Measurements from ENCODE around the gene HARS1. TPM values are rescaled to one million over a fixed set of nuclear protein-coding genes. Genes with fewer than 3 reads are reported as not detected.
"Not testable (repeated sequence)": the region's sequence is repeated elsewhere in the genome, so short reads cannot be mapped to it uniquely, and the experiment has no call there.

The HARS1 gene
- total RNA-seq, 2 donors from 2014 or later = 41.0 to 66.1 TPM

DNA sequence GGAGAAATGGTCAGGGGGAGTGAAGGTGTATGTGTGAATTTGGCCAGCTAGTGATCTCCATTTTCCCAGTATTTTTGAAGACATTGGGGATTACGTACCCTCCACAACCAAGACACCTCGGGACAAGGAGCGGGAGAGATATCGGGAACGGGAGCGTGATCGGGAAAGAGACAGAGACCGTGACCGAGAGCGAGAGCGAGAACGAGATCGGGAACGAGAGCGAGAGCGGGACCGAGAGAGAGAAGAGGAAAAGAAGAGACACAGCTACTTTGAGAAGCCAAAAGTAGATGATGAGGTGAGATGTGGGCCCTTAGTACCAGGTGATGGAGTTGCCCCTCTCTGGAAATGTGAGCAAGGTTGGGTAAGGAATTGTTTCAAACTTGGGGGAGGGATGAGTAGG, 32.3 kb downstream of the HARS1 start:
- Histone ChIP-seq H3K4me1 (no peaks in the 10 kb centered on the region), H3K36me3 (peaks cover 38% of the 10 kb centered on the region), H3K27ac (no peak overlapping the region), H3K9ac (ENCODE audit: low read depth in 2 of 2, low read length in 2 of 2) (no peak overlapping the region), H3K27me3 (no peaks in the 10 kb centered on the region), H3K4me3 (no peak overlapping the region), H3K9me3 (no peaks in the 10 kb centered on the region)
- intact Hi-C loops (cut with DNase I) = no loop called here
- TF ChIP-seq, protein P1, sequence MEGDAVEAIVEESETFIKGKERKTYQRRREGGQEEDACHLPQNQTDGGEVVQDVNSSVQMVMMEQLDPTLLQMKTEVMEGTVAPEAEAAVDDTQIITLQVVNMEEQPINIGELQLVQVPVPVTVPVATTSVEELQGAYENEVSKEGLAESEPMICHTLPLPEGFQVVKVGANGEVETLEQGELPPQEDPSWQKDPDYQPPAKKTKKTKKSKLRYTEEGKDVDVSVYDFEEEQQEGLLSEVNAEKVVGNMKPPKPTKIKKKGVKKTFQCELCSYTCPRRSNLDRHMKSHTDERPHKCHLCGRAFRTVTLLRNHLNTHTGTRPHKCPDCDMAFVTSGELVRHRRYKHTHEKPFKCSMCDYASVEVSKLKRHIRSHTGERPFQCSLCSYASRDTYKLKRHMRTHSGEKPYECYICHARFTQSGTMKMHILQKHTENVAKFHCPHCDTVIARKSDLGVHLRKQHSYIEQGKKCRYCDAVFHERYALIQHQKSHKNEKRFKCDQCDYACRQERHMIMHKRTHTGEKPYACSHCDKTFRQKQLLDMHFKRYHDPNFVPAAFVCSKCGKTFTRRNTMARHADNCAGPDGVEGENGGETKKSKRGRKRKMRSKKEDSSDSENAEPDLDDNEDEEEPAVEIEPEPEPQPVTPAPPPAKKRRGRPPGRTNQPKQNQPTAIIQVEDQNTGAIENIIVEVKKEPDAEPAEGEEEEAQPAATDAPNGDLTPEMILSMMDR (IDR thresholded peaks at IDR 0.05) = no peak
- no peak for DNase-seq

DNA sequence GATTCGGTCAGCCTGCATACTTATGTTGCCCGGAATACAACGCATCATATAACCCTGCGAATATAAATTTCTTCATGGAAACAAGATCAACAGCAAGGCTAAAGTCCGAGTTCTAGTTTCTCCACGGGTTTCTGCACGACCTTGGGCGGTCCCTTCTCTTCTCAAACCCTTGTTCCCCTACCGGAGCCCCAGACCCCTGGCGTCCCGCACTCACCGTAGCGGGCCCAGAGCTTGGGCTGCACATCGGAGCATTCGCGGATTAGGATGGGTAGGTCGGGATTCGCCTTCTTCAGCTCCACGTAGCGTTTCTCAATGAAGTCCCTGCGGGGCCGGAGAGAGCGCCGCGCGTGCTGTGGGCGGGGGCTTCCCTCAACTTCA, 44.1 kb downstream of the HARS1 start:
- peak overlapping the region; percentile 86 to 96 for H3K9ac ChIP-seq (ENCODE audit: low read depth in 2 of 2, low read length in 2 of 2)
- intact Hi-C loops (cut with DNase I) = loop anchor here (10.0 kb wide), 1 partner anchor 48 kb away; the partner anchor contains the start of genes HARS1 and HARS2
- no peaks in the 10 kb centered on the region for H3K27me3 ChIP-seq
- peaks cover 22% of the 10 kb centered on the region for H3K36me3 ChIP-seq
- no peak for DNase-seq
- no peaks in the 10 kb centered on the region for H3K9me3 ChIP-seq
- peak overlapping the region; percentile 98 for H3K4me3 ChIP-seq
- peak overlapping the region; percentile 84 for H3K27ac ChIP-seq
- TF ChIP-seq, protein P1 (IDR thresholded peaks at IDR 0.05) = no peak
- H3K4me1 ChIP-seq = peaks cover 11% of the 10 kb centered on the region

DNA sequence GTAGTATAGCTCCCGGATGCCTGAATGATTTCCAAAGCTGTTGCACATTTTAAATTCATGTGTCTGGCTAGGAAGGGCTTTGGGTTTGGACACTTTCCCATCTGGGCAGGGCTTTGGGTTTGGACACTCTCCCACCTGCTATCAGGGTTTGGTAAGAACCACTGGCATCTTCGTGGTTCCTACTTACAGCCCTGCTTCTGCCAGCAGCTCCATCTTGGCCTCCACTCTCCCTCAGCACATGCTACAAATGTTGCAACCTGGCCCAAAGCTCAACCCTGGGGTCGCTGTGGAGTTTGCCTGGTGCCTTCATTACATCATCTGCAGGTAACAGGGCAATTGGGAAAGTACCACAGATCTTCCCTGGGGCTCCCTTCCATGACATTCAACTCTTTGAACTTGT, 48.5 kb downstream of the HARS1 start:
- Histone ChIP-seq H3K27me3 (no peaks in the 10 kb centered on the region), H3K27ac (no peak overlapping the region), H3K9ac (ENCODE audit: low read depth in 2 of 2, low read length in 2 of 2) (no peak overlapping the region), H3K36me3 (peaks cover 10% of the 10 kb centered on the region), H3K4me3 (no peak overlapping the region), H3K4me1 (peaks cover 8% of the 10 kb centered on the region), H3K9me3 (no peaks in the 10 kb centered on the region)
- TF ChIP-seq, protein P1 (IDR thresholded peaks at IDR 0.05) = no peak
- intact Hi-C loops (cut with DNase I) = loop anchor here (10.0 kb wide), 1 partner anchor 52 kb away; the partner anchor contains the start of genes HARS1 and HARS2
- no peak for DNase-seq

DNA sequence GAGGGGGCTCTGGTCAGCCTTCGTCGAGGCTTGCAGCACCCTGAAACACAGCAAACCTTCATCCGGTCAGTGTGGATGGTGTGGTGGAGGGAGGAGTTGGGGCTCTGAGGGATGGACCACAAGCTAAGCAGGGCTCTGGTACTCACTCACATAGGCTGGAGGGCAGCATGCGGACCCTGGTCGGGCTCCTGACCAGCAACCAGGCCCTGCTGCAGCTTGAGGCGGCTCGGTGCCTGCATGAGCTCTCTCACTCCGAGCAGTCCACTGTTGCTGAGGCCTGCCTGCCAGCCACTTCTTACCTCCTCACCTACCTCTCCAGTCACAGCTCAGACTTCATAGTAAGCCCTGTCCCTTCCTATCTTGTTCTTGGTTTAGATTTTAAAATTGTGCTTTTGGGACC, 49.5 kb downstream of the HARS1 start:
- Histone ChIP-seq H3K9ac (ENCODE audit: low read depth in 2 of 2, low read length in 2 of 2) (no peak overlapping the region), H3K36me3 (peaks cover 10% of the 10 kb centered on the region), H3K4me1 (peaks cover 8% of the 10 kb centered on the region), H3K9me3 (no peaks in the 10 kb centered on the region), H3K4me3 (no peak overlapping the region), H3K27me3 (no peaks in the 10 kb centered on the region), H3K27ac (no peak overlapping the region)
- intact Hi-C loops (cut with DNase I) = loop anchor here (2.0 to 10.0 kb wide), 2 partner anchors 53 to 77 kb away; partner anchors contain the start of genes APBB3, HARS1, HARS2 and SLC35A4
- TF ChIP-seq, protein P1 (IDR thresholded peaks at IDR 0.05) = no peak
- DNase-seq = no peak

DNA sequence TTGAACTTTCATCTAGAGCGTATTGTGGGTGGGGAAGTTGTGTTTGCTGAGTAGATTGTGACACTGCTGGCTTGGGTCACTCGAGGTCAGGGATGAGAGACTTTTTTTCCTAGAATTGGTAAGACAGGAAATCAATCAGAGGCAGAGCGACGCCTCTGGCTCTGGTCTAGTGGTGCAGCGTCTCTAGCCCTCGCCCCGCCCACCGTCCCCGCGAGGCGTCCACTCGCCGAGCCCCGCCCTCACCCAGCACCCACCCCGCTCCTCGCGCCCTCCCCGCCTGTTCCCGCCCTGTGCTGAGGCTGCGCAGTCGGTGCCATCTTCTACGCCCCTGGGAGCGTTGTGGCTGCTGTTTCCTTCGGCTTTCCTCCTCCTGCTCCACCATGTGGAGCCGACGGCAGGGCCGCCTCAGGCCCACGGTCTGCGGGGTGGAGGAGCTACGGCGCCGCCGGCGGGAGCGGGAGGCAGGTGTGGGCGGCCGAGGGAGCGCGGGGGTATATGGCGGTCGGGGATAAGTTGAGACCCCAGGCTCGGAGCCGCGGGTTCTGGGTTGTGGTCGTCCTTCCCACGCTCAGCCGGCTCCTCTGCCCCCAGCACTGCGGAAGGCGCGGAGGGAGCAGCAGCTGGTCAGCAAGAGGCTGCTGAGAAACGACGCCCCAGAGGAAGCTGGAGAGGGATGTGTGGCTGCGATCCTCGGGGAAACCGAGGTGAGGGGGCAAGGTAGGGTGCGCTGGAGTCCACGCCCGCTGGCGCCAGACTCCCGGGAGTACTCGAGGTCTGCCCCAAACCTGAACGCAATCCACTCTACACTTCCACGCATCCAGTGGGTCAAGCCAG, 51.8 kb downstream of the HARS1 start, which contains the start of gene TMCO6:
TMCO6 (plus strand) TSS at position 304 of the 834 bp plus-strand sequence; CDS start at position 381, 77 bp downstream.
- H3K36me3 ChIP-seq = no peaks in the 10 kb centered on the region
- H3K4me1 ChIP-seq = no peaks in the 10 kb centered on the region
- H3K9ac ChIP-seq (ENCODE audit: low read depth in 2 of 2, low read length in 2 of 2) = peak within 1 kb of the TSS; percentile 86 to 89
- intact Hi-C loops (cut with DNase I) = loop anchor here (5.0 kb wide), 1 partner anchor 267 kb away; no protein-coding TSS in a partner anchor
- H3K27ac ChIP-seq = peak within 1 kb of the TSS; percentile 95
- H3K4me3 ChIP-seq = peak within 1 kb of the TSS; percentile 82
- TF ChIP-seq, protein P1 (IDR thresholded peaks at IDR 0.05) = peak; percentile 77
- H3K9me3 ChIP-seq = no peaks in the 10 kb centered on the region
- H3K27me3 ChIP-seq = no peaks in the 10 kb centered on the region
- DNase-seq = peak; percentile 99

DNA sequence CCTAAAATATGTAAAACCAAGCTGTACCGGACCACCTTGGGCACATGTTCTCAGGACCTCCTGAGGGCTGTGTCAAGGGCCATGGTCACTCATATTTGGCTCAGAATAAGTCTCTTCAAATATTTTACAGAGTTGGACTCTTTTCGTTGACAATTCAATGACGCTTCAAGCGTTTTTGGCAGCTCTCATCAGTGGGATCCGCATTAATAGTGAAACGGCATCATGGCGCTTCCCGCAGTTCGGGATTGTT, 52.3 kb downstream of the HARS1 start:
- not testable (repeated sequence) for H3K36me3 ChIP-seq; H3K27me3 ChIP-seq; H3K9ac ChIP-seq (ENCODE audit: low read depth in 2 of 2, low read length in 2 of 2); H3K9me3 ChIP-seq; H3K4me1 ChIP-seq
- Histone ChIP-seq H3K27ac (peak overlapping the region; percentile 95), H3K4me3 (peak overlapping the region; percentile 82)
- intact Hi-C loops (cut with DNase I) = loop anchor here (5.0 kb wide), 1 partner anchor 267 kb away; no protein-coding TSS in a partner anchor
- peak; percentile 29 for DNase-seq

Measured in colonic mucosa (tissue), 4 donors.